Stimulated activated CD8-positive, alpha-beta memory T cell treated with anti-CD3 and anti-CD28 coated beads, Interleukin-12 subunit alpha, Interleukin-12 subunit beta, amount 100 ng/mL, for 24 hours (primary cell): ENCODE data around the gene CPLX3.

Experiments
- DNase-seq: peaks from one replicate; pipeline ENCODE4 v3.0.0-alpha.2; 2020; ENCODE audit errors: extremely low read depth

The CPLX3 gene

GRCh38 chr15:74802290-74802689 lies 24.1 kb upstream of the CPLX3 start:
- DNase-seq, result no peak

GRCh38 chr15:74802862-74803447 lies 23.5 kb upstream of the CPLX3 start:
- DNase-seq, result no peak

GRCh38 chr15:74804935-74805334 lies 21.5 kb upstream of the CPLX3 start:
- DNase-seq, result no peak

GRCh38 chr15:74807282-74807681 lies 19.1 kb upstream of the CPLX3 start:
- DNase-seq, result no peak

GRCh38 chr15:74808078-74808839 lies 18.2 kb upstream of the CPLX3 start:
- DNase-seq, result no peak

- DNase-seq, result no peak
Observed at GRCh38 chr15:74808840-74809229, 17.6 kb upstream of the CPLX3 start.

- no peak for DNase-seq
Observed at GRCh38 chr15:74809242-74809641, 17.2 kb upstream of the CPLX3 start.

GRCh38 chr15:74809956-74810355 lies 16.5 kb upstream of the CPLX3 start:
- no peak for DNase-seq

GRCh38 chr15:74812533-74812932 lies 13.9 kb upstream of the CPLX3 start, which contains the start of gene LMAN1L:
Gene LMAN1L, plus strand, starts transcription at chr15:74812835. Its CDS starts 20 bp downstream, at chr15:74812855.
- DNase-seq, result no peak

GRCh38 chr15:74815121-74815934 lies 11.1 kb upstream of the CPLX3 start:
- DNase-seq, result no peak

GRCh38 chr15:74815961-74816360 lies 10.5 kb upstream of the CPLX3 start:
- no peak for DNase-seq

GRCh38 chr15:74816624-74817369 lies 9.6 kb upstream of the CPLX3 start:
- DNase-seq, result no peak

GRCh38 chr15:74817370-74817737 lies 9.1 kb upstream of the CPLX3 start:
- DNase-seq, result no peak

- DNase-seq, result no peak
Observed at GRCh38 chr15:74820056-74820455, 6.4 kb upstream of the CPLX3 start.

- DNase-seq, result no peak
Observed at GRCh38 chr15:74821091-74821789, 5.2 kb upstream of the CPLX3 start.

GRCh38 chr15:74821790-74822158 lies 4.7 kb upstream of the CPLX3 start:
- DNase-seq, result no peak

- DNase-seq, result no peak
Observed at GRCh38 chr15:74822233-74822632, 4.2 kb upstream of the CPLX3 start.

GRCh38 chr15:74823324-74823723 lies 3.1 kb upstream of the CPLX3 start:
- DNase-seq, result no peak

GRCh38 chr15:74824976-74825375 lies 1.5 kb upstream of the CPLX3 start:
- no peak for DNase-seq

GRCh38 chr15:74825866-74826265 lies 561 bp upstream of the CPLX3 start:
- no peak for DNase-seq

GRCh38 chr15:74826921-74827320 lies 494 bp downstream of the CPLX3 start:
- no peak for DNase-seq
